ENCODE results near the gene ANKRD13B.

The ANKRD13B gene

GRCh38 chr17:29573871-29574731 lies 18.8 kb upstream of the ANKRD13B start:
- ATAC-seq = no peak
- TF ChIP-seq ISL1 (CRISPR knock-in tag; IDR thresholded peaks at IDR 0.05) = no peak
- TF ChIP-seq BACH2 (CRISPR knock-in tag; IDR thresholded peaks at IDR 0.05; ENCODE audit: borderline replicate concordance) = no peak
- TF ChIP-seq CSRNP3 (CRISPR knock-in tag; IDR thresholded peaks at IDR 0.05) = no peak
- no peak for TF ChIP-seq ZNF565 (CRISPR knock-in tag; conservative IDR thresholded peaks at IDR 0.05; ENCODE audit: low read depth)
- no peak for TF ChIP-seq OSR1 (CRISPR knock-in tag; IDR thresholded peaks at IDR 0.05)
- TF ChIP-seq CREB5 (CRISPR knock-in tag; IDR thresholded peaks at IDR 0.05; ENCODE audit: low read depth) = no peak
- TF ChIP-seq PATZ1 (CRISPR knock-in tag; IDR thresholded peaks at IDR 0.05; ENCODE audit: borderline replicate concordance) = no peak
- no peak for TF ChIP-seq GLIS3 (CRISPR knock-in tag; IDR thresholded peaks at IDR 0.05)
- TF ChIP-seq ARNTL (CRISPR knock-in tag; IDR thresholded peaks at IDR 0.05; ENCODE audit: borderline replicate concordance, low read depth) = no peak
- no peak for TF ChIP-seq TOX (CRISPR knock-in tag; IDR thresholded peaks at IDR 0.05; ENCODE audit: borderline replicate concordance)
- no peak for TF ChIP-seq ZC3H10 (CRISPR knock-in tag; IDR thresholded peaks at IDR 0.05)
- no peak for TF ChIP-seq ZFP3 (CRISPR knock-in tag; IDR thresholded peaks at IDR 0.05)
- TF ChIP-seq ZNF70 (CRISPR knock-in tag; IDR thresholded peaks at IDR 0.05) = no peak
- no peak for TF ChIP-seq TSHZ2 (CRISPR knock-in tag; IDR thresholded peaks at IDR 0.05)
- TF ChIP-seq ESRRG (CRISPR knock-in tag; IDR thresholded peaks at IDR 0.05) = no peak
- no peak for TF ChIP-seq ZFP30 (CRISPR knock-in tag; IDR thresholded peaks at IDR 0.05)
- TF ChIP-seq CSDC2 (CRISPR knock-in tag; IDR thresholded peaks at IDR 0.05) = no peak
- TF ChIP-seq POU6F1 (CRISPR knock-in tag; IDR thresholded peaks at IDR 0.05; ENCODE audit: borderline replicate concordance, low read depth) = no peak
- TF ChIP-seq ZNF8 (CRISPR knock-in tag; IDR thresholded peaks at IDR 0.05) = no peak
- no peak for TF ChIP-seq RARB (CRISPR knock-in tag; IDR thresholded peaks at IDR 0.05)

- ATAC-seq = no peak
- TF ChIP-seq SNAI2 (CRISPR knock-in tag; IDR thresholded peaks at IDR 0.05) = no peak
- TF ChIP-seq ARNTL (CRISPR knock-in tag; IDR thresholded peaks at IDR 0.05; ENCODE audit: borderline replicate concordance, low read depth) = no peak
- TF ChIP-seq ZFP3 (CRISPR knock-in tag; IDR thresholded peaks at IDR 0.05) = no peak
- no peak for TF ChIP-seq OSR1 (CRISPR knock-in tag; IDR thresholded peaks at IDR 0.05)
- no peak for TF ChIP-seq ZNF8 (CRISPR knock-in tag; IDR thresholded peaks at IDR 0.05)
- no peak for TF ChIP-seq PPARA (CRISPR knock-in tag; IDR thresholded peaks at IDR 0.05; ENCODE audit: borderline replicate concordance)
- TF ChIP-seq CSDC2 (CRISPR knock-in tag; IDR thresholded peaks at IDR 0.05) = no peak
- TF ChIP-seq ZC3H10 (CRISPR knock-in tag; IDR thresholded peaks at IDR 0.05) = no peak
- no peak for TF ChIP-seq PATZ1 (CRISPR knock-in tag; IDR thresholded peaks at IDR 0.05; ENCODE audit: borderline replicate concordance)
- no peak for TF ChIP-seq ESRRG (CRISPR knock-in tag; IDR thresholded peaks at IDR 0.05)
- TF ChIP-seq GLIS3 (CRISPR knock-in tag; IDR thresholded peaks at IDR 0.05) = no peak
- TF ChIP-seq CSRNP3 (CRISPR knock-in tag; IDR thresholded peaks at IDR 0.05) = no peak
- no peak for TF ChIP-seq CREB5 (CRISPR knock-in tag; IDR thresholded peaks at IDR 0.05; ENCODE audit: low read depth)
- TF ChIP-seq TOX (CRISPR knock-in tag; IDR thresholded peaks at IDR 0.05; ENCODE audit: borderline replicate concordance) = no peak
Observed at GRCh38 chr17:29574732-29575510, 18.0 kb upstream of the ANKRD13B start.

Data from SK-N-SH treated with all-trans-retinoic acid at 6 μM for 48 hours (cell line).